H1 (cell line): ENCODE results near the gene FOXG1. TPM values are rescaled to one million over a fixed set of nuclear protein-coding genes. Genes with fewer than 3 reads are reported as not detected.

Source experiments
- CTCF ChIA-PET: fragments of 300-600 bp; sonication (Branson Sonifier 250); formaldehyde crosslinking; loops from one replicate; lab custom pipeline; 2021; ENCODE audit not compliant: partially characterized antibody; lab: Charles Lee
- POLR2A ChIA-PET: fragments of 300-600 bp; sonication (Branson Sonifier 250); formaldehyde crosslinking; loops from one replicate; lab custom pipeline; 2021; ENCODE audit warnings: inconsistent platforms; ENCODE audit not compliant: partially characterized antibody; lab: Charles Lee
- DNase-seq, 2 experiments: peaks; one replicate each; pipeline versions ENCODE4 v3.0.0 to v3.0.0-alpha.2; 2010 to 2022; ENCODE audit warnings: low spot score in 2 of 2, low read depth in 1 of 2, mixed read lengths in 1 of 2
- FAIRE-seq: peaks from 2 replicates; lab custom pipeline; 2011; peaks lifted over from hg19 to GRCh38; lab: Jason Lieb, UNC
- H2AFZ ChIP-seq: 2 replicates; pipeline ENCODE4 v1.8.1; 2012; ENCODE audit warnings: low read length, inconsistent platforms
- H2AK5ac ChIP-seq: 2 replicates; pipeline ENCODE4 v1.6.1; 2013; ENCODE audit warnings: low read depth, low read length
- H2BK120ac ChIP-seq: replicated peaks from 2 replicates; pipeline ENCODE3; 2013; ENCODE audit warnings: low read depth, low read length, inconsistent platforms
- H2BK12ac ChIP-seq: 2 replicates; pipeline ENCODE4 v1.6.1; 2013; ENCODE audit warnings: low read depth, low read length
- H2BK15ac ChIP-seq: 2 replicates; pipeline ENCODE4 v1.6.1; 2013; ENCODE audit warnings: low read length
- H2BK20ac ChIP-seq: 2 replicates; pipeline ENCODE4 v1.6.1; 2013; ENCODE audit warnings: low read length
- H2BK5ac ChIP-seq: 2 replicates; pipeline ENCODE4 v1.6.1; 2013; ENCODE audit warnings: low read depth, low read length
- H3K14ac ChIP-seq: 2 replicates; pipeline ENCODE4 v1.6.1; 2013; ENCODE audit warnings: inconsistent platforms; ENCODE audit not compliant: insufficient read length
- H3K18ac ChIP-seq: 2 replicates; pipeline ENCODE4 v1.6.1; 2013; ENCODE audit warnings: low read length; ENCODE audit errors: extremely low read depth
- H3K23ac ChIP-seq: 2 replicates; pipeline ENCODE4 v1.6.1; 2013; ENCODE audit warnings: inconsistent platforms; ENCODE audit not compliant: insufficient read length
- H3K23me2 ChIP-seq: 2 replicates; pipeline ENCODE4 v1.6.1; 2013; ENCODE audit warnings: low read depth, low read length
- H3K27ac ChIP-seq: 2 replicates; pipeline ENCODE4 v1.6.1; 2011; ENCODE audit warnings: low read depth, low read length, inconsistent platforms
- H3K27me3 ChIP-seq, 4 experiments: replicated peaks in 1 of 4; 1 replicate in 1 of 4; 2 replicates in 3 of 4; pipeline versions ENCODE4 v1.6.1 to v1.8.1; 2011 to 2013; ENCODE audit warnings: low read length in 3 of 4, mild to moderate bottlenecking in 3 of 4, inconsistent platforms in 2 of 4, mixed read lengths in 2 of 4, moderate library complexity in 1 of 4; ENCODE audit not compliant: control insufficient read depth in 3 of 4, insufficient read depth in 3 of 4; ENCODE audit errors: extremely low read depth in 1 of 4
- H3K36me3 ChIP-seq, 4 experiments: 2 replicates each; pipeline versions ENCODE4 v1.6.1 to v1.8.1; 2011 to 2013; ENCODE audit warnings: mild to moderate bottlenecking in 4 of 4, low read length in 3 of 4, moderate library complexity in 2 of 4, control low read depth in 1 of 4, inconsistent platforms in 1 of 4; ENCODE audit not compliant: insufficient read depth in 4 of 4, control insufficient read depth in 2 of 4
- H3K4ac ChIP-seq: replicated peaks from 2 replicates; pipeline ENCODE3; 2013; ENCODE audit warnings: low read length, low read depth, mixed read lengths, inconsistent platforms; ENCODE audit not compliant: insufficient read length
- H3K4me1 ChIP-seq, 4 experiments: replicated peaks in 1 of 4; 1 replicate in 1 of 4; 2 replicates in 3 of 4; pipeline versions ENCODE4 v1.6.1 to v1.8.1; 2011 to 2013; ENCODE audit warnings: low read length in 3 of 4, inconsistent platforms in 2 of 4, mixed read lengths in 1 of 4; ENCODE audit not compliant: insufficient read depth in 4 of 4, control insufficient read depth in 3 of 4
- H3K4me2 ChIP-seq, 2 experiments: 2 replicates each; pipeline versions ENCODE4 v1.6.1 to v1.8.1; 2011 to 2013; ENCODE audit warnings: low read depth in 2 of 2, low read length in 2 of 2, control low read depth in 1 of 2, inconsistent platforms in 1 of 2, mild to moderate bottlenecking in 1 of 2; ENCODE audit not compliant: insufficient read depth in 1 of 2
- H3K4me3 ChIP-seq, 4 experiments: fragments of 200-600, 300-600 bp in 1 of 4; sonication (generic), shearing (Covaris generic), sonication (Bioruptor Twin) in 1 of 4; 2 replicates each; pipeline versions ENCODE4 v1.5.1 to v1.8.1; 2011 to 2016; ENCODE audit warnings: low read length in 4 of 4, low read depth in 3 of 4, control low read depth in 2 of 4, inconsistent platforms in 2 of 4, mild to moderate bottlenecking in 2 of 4, mixed read lengths in 1 of 4, moderate library complexity in 1 of 4; ENCODE audit not compliant: insufficient read depth in 2 of 4; ENCODE audit errors: extremely low read depth in 1 of 4
- H3K56ac ChIP-seq: replicated peaks from 2 replicates; pipeline ENCODE3; 2013; ENCODE audit warnings: low read depth, mild to moderate bottlenecking, mixed read lengths, low read length, inconsistent platforms; ENCODE audit not compliant: insufficient read length
- H3K79me1 ChIP-seq: 2 replicates; pipeline ENCODE4 v1.6.1; 2013; ENCODE audit warnings: low read depth, low read length, control low read depth
- H3K79me2 ChIP-seq, 2 experiments: 2 replicates each; pipeline versions ENCODE4 v1.6.1 to v1.8.1; 2012 to 2013; ENCODE audit warnings: low read length in 2 of 2, mild to moderate bottlenecking in 2 of 2, inconsistent platforms in 1 of 2; ENCODE audit not compliant: insufficient read depth in 2 of 2, control insufficient read depth in 1 of 2
- H3K9ac ChIP-seq, 4 experiments: replicated peaks in 1 of 4; 1 replicate in 1 of 4; 2 replicates in 3 of 4; pipeline versions ENCODE4 v1.6.1 to v1.8.1; 2011 to 2013; ENCODE audit warnings: low read depth in 3 of 4, low read length in 3 of 4, control low read depth in 2 of 4, mild to moderate bottlenecking in 2 of 4, moderate library complexity in 2 of 4, inconsistent platforms in 1 of 4; ENCODE audit errors: extremely low read depth in 1 of 4
- H3K9me3 ChIP-seq, 2 experiments: 2 replicates each; pipeline versions ENCODE4 v1.6.1 to v1.8.1; 2012 to 2013; ENCODE audit warnings: mild to moderate bottlenecking in 2 of 2, moderate library complexity in 2 of 2, control low read depth in 1 of 2, inconsistent platforms in 1 of 2, low read depth in 1 of 2, low read length in 1 of 2, mixed read lengths in 1 of 2; ENCODE audit not compliant: insufficient read depth in 2 of 2
- H4K20me1 ChIP-seq, 2 experiments: replicated peaks in 1 of 2; 2 replicates each; pipeline versions ENCODE3 to v1.8.1; 2011 to 2013; ENCODE audit warnings: inconsistent platforms in 2 of 2, low read length in 2 of 2, mild to moderate bottlenecking in 1 of 2; ENCODE audit not compliant: insufficient read depth in 2 of 2, control insufficient read depth in 1 of 2
- H4K5ac ChIP-seq: 2 replicates; pipeline ENCODE4 v1.6.1; 2013; ENCODE audit warnings: low read length, low read depth, mixed read lengths, inconsistent platforms; ENCODE audit not compliant: insufficient read length
- H4K8ac ChIP-seq: 2 replicates; pipeline ENCODE4 v1.8.0; 2013; ENCODE audit warnings: mild to moderate bottlenecking, moderate library complexity, low read length, inconsistent platforms; ENCODE audit not compliant: insufficient read depth; ENCODE audit errors: extremely low read depth
- H4K91ac ChIP-seq: replicated peaks from 2 replicates; pipeline ENCODE3; 2013; ENCODE audit warnings: low read length, mixed read lengths, inconsistent platforms; ENCODE audit not compliant: insufficient read length
- ATF3 ChIP-seq: IDR thresholded peaks from 2 replicates; pipeline ENCODE4 v1.6.1; 2011; ENCODE audit warnings: low read depth, mild to moderate bottlenecking, low read length; ENCODE audit not compliant: insufficient read depth
- CBX5 ChIP-seq: fragments of 300-800, 300-1000 bp; sonication (generic); IDR thresholded peaks from 2 replicates; pipeline ENCODE4 v1.7.1; 2016; ENCODE audit warnings: antibody characterized with exemption, low read length, low read depth
- EZH2 ChIP-seq: fragments of 200-600 bp; sonication (generic); IDR thresholded peaks from 2 replicates; pipeline ENCODE4 v1.7.1; 2012; ENCODE audit warnings: low read depth, mild to moderate bottlenecking, moderate library complexity, low read length, inconsistent platforms; ENCODE audit not compliant: severe bottlenecking
- GABPA ChIP-seq: IDR thresholded peaks from 2 replicates; pipeline ENCODE4 v1.6.1; 2011; ENCODE audit warnings: mild to moderate bottlenecking, low read length, moderate library complexity, borderline replicate concordance; ENCODE audit not compliant: insufficient read depth
- KDM1A ChIP-seq: fragments of 200-600, 300-600 bp; sonication (generic); IDR thresholded peaks from 2 replicates; pipeline ENCODE4 v1.7.1; 2016; ENCODE audit warnings: mild to moderate bottlenecking, low read length, borderline replicate concordance
- NANOG ChIP-seq: IDR thresholded peaks from 2 replicates; pipeline ENCODE4 v1.6.1; 2011; ENCODE audit warnings: low read length, low read depth, mild to moderate bottlenecking, inconsistent platforms; ENCODE audit not compliant: insufficient read depth, poor library complexity, severe bottlenecking
- NRF1 ChIP-seq: IDR thresholded peaks from 2 replicates; pipeline ENCODE4 v1.6.1; 2011; ENCODE audit warnings: mild to moderate bottlenecking, low read depth, low read length, improper control_type of control experiment
- SIN3A ChIP-seq, 2 experiments: IDR thresholded peaks in 1 of 2; conservative IDR thresholded peaks in 1 of 2; 2 replicates each; pipeline ENCODE4 v1.6.1; 2011 to 2012; ENCODE audit warnings: low read length in 2 of 2, improper control_type of control experiment in 1 of 2, low read depth in 1 of 2, mild to moderate bottlenecking in 1 of 2
- SRF ChIP-seq: IDR thresholded peaks from 2 replicates; pipeline ENCODE4 v1.6.1; 2011; ENCODE audit warnings: mild to moderate bottlenecking, low read depth, low read length, moderate library complexity
- TCF12 ChIP-seq: IDR thresholded peaks from 2 replicates; pipeline ENCODE4 v1.6.1; 2011; ENCODE audit warnings: low read depth, mild to moderate bottlenecking, low read length
- WGBS, 2 experiments: shearing (Covaris generic) in 1 of 2; methylation state at CpG; one replicate each; pipeline versions ENCODE4 v1.1.6 to v1.1.7; 2013 to 2015; ENCODE audit warnings: low lambda C conversion rate in 2 of 2, mixed read lengths in 2 of 2, inconsistent platforms in 1 of 2, low coverage in 1 of 2, missing lambda C conversion rate in 1 of 2; ENCODE audit not compliant: insufficient replicate concordance in 2 of 2, insufficient coverage in 1 of 2, insufficient read length in 1 of 2; ENCODE audit errors: extremely low coverage in 1 of 2, missing lambda C conversion rate in 1 of 2; 5-methylcytosine and 5-hydroxymethylcytosine counted together
- polyA plus RNA-seq, 7 experiments: library from polyadenylated mRNA; depleted of rRNA in 3 of 7; stranded (reverse) in 5 of 7; unstranded in 2 of 7; fragments of >200 nt in 5 of 7; fragments of 200-250 nt in 2 of 7; gene quantifications; 1 replicate in 5 of 7; 2 replicates in 1 of 7; 4 replicates in 1 of 7; pipeline versions ENCODE4 v1.2.1 to v1.2.3, GENCODE V29; 2011 to 2013; ENCODE audit warnings: missing spikeins in 2 of 7, mixed read lengths in 2 of 7
- total RNA-seq: library from RNA; stranded (reverse); fragmentation: NEBNext Ultra II Directional; extraction: Animal tissue kit (Norgen Biotek cat#: 25700); gene quantifications from 2 replicates; pipeline ENCODE4 v1.2.1, GENCODE V29; 2021

The FOXG1 gene
- total and polyA plus RNA-seq, 2 of the 8 experiments (the other 6 are each of a cell fraction or from before 2014, with no cell fraction given) = 0.03 to 0.24 TPM

- no peak overlapping the region for H2BK12ac ChIP-seq
- peaks cover 0 to 8% (median 4%) of the 10 kb centered on the region in 4 experiments; a peak in 5 of 7 replicates for H3K4me1 ChIP-seq
- no peak overlapping the region for H2BK20ac ChIP-seq
- DNase-seq (peak in 1 of 2 experiments; percentile 58), FAIRE-seq (no peak)
- no peaks in the 10 kb centered on the region for H3K23me2 ChIP-seq
- peak overlapping the region in 1 of 4 experiments; percentile 53; a peak in 2 of 8 replicates for H3K4me3 ChIP-seq
- H2AFZ ChIP-seq = no peak overlapping the region; the same call in 1 of the 2 replicates
- no peak overlapping the region for H2BK5ac ChIP-seq
- peaks cover 0 to 3% (median 0%) of the 10 kb centered on the region in 4 experiments; a peak in 1 of 8 replicates for H3K36me3 ChIP-seq
- H2BK15ac ChIP-seq = no peak overlapping the region
- no peak overlapping the region for H2AK5ac ChIP-seq
- no peaks in the 10 kb centered on the region for H3K79me2 ChIP-seq
- H3K9ac ChIP-seq = no peak overlapping the region
- H3K27me3 ChIP-seq = peaks cover 69 to 77% (median 73%) of the 10 kb centered on the region in 4 experiments
- no peak overlapping the region for H4K5ac ChIP-seq
- H4K91ac ChIP-seq = no peak overlapping the region
- no peak overlapping the region for H4K8ac ChIP-seq
- POLR2A ChIA-PET = interaction anchor here (0.7 to 3.3 kb wide), 3 partner anchors 8 to 17 kb away, joined by 3 to 11 read pairs (median 3); no protein-coding TSS in a partner anchor
- H2BK120ac ChIP-seq = no peak overlapping the region
- H4K20me1 ChIP-seq = peaks cover 8 to 24% of the 10 kb centered on the region in 2 experiments
- CTCF ChIA-PET = interaction anchor here (0.5 to 7.3 kb wide), 17 partner anchors 8 to 1458 kb away, joined by 3 to 63 read pairs (median 4); partner anchors contain the start of gene FOXG1
- no peak overlapping the region for H3K27ac ChIP-seq
- no peak overlapping the region for H3K4ac ChIP-seq
- H3K18ac ChIP-seq = no peak overlapping the region
- H3K56ac ChIP-seq = no peak overlapping the region
- no peaks in the 10 kb centered on the region for H3K79me1 ChIP-seq
- peak overlapping the region; percentile 38 to 74 for H3K4me2 ChIP-seq
- no peaks in the 10 kb centered on the region; a peak in 1 of 4 replicates for H3K9me3 ChIP-seq
- no peak overlapping the region for H3K23ac ChIP-seq
- WGBS, 2 experiments = 3% methylated on average over 23 of the region's 23 CpGs; no CpG with 5 or more reads in 1 of the 2 experiments
- no peak overlapping the region for H3K14ac ChIP-seq
- TF ChIP-seq TCF12 (0 out of 2 replicates have a peak, but pooled peaks have one; percentile 38), EZH2 (peak; percentile 82), SRF (no peak), NRF1 (no peak), SIN3A (conservative IDR thresholded peaks at IDR 0.05 in 1 of 2, IDR thresholded peaks at IDR 0.05 in 1 of 2; ENCODE audit: low read depth in 1 of 2, low read length in 2 of 2) (no peak), ATF3 (no peak), KDM1A (no peak), CBX5 (no peak), NANOG (no peak), GABPA (no peak)
Measured at GRCh38 chr14:28756884-28757570, 9.6 kb upstream of the FOXG1 start.
